Stimulated activated CD4-positive, alpha-beta T cell treated with anti-CD3 and anti-CD28 coated beads, Interleukin-2, amount 100 ng/mL, for 48 hours (primary cell): Measurements from ENCODE around the gene SPDYE5.
"Not testable (repeated sequence)": the region's sequence is repeated elsewhere in the genome, so short reads cannot be mapped to it uniquely, and the experiment has no call there.

ENCODE experiments used
- DNase-seq, 2 donors: peaks; one replicate each; pipeline ENCODE4 v3.0.0-alpha.2; 2020

The SPDYE5 gene, protein sequence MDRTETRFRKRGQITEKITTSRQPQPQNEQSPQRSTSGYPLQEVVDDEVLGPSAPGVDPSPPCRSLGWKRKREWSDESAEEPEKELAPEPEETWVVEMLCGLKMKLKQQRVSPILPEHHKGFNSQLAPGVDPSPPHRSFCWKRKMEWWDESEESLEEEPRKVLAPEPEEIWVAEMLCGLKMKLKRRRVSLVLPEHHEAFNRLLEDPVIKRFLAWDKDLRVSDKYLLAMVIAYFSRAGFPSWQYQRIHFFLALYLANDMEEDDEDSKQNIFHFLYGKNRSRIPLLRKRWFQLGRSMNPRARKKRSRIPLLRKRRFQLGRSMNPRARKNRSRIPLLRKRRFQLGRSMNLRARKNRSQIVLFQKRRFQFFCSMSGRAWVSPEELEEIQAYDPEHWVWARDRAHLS

GRCh38 chr7:75492020-75492419 lies at the start of gene SPDYE5:
Gene SPDYE5, plus strand, starts transcription at chr7:75492320. Its CDS starts 1,728 bp downstream, at chr7:75494048.
- DNase-seq = not testable (repeated sequence)

DNA sequence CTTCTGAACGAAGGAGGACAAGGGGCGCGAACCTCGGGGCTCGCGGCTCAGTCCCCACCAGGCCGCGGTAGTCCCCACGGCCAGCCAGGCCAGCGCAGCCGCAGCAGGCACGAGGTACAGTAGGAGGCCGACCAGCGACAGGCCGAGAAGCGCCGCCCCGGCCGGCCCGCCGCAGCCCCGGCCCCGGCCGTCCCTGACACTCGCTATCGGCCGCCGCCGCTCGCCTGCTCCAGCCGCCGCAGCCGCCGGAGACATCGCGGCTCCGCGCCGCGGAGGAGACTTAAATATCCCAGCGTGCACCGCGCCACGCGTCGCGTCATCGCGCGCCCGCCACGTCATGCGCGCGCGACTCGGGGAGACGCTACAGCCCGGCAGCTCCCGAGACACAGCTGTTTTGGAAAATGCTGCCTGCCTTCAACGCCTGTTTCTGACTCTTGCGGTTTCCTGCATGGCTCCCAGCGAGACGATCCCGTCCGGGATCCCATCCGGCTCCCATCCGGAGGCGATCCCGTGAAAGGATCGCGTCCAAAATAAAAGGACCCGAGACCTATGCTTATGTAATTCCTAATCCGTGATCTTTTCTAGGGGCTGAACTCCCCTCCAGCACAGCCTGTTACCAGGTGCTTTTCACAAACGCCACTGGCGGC lies 49.5 kb upstream of the SPDYE5 start:
- peak in 1 of 2 donors; percentile 4 for DNase-seq

- not testable (repeated sequence) for DNase-seq
Measured at GRCh38 chr7:75449946-75450345, 42.2 kb upstream of the SPDYE5 start.

DNA sequence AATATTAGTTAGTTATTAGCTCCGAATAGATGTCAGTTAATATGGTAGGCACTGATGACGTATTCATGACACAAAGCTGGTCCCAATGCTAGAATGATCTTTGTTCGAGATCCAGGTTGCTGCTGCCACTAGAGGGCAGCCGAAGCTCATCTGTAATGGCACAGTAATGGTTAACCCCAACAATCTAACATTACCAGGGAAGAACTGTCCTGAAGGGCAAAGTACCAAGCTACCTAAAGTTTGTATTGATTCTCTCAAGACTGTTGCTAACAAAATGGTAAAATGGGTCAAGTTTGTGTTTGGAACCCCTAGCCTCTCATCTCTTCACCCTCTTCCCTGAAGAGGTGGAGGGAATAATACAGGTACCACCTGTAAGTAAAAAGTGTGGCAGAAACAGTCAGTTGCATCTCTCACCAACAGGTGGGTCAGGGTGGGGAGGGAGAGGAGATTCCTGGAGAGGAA lies 39.6 kb upstream of the SPDYE5 start:
- not testable (repeated sequence) for DNase-seq

GRCh38 chr7:75456403-75456802 lies 35.7 kb upstream of the SPDYE5 start:
- DNase-seq = not testable (repeated sequence)

DNA sequence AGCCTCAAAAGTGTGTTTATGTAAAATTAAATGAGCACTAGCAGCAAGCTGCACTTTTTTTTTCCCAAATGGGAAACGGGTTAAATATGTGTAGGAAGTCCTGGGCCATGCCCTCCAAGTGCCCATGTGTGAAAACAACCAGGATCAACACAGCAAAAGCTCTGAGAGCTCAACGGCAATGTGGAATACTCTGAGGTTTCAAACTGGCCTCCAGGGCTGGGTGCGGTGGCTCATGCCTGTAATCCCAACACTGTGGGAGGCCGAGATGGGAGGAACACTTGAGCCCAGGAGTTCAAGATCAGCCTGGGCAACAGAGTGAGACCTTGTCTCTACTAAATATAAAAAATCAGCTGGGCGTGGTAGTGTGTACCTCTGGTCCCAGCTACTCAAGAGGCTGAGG lies 34.1 kb upstream of the SPDYE5 start:
- not testable (repeated sequence) for DNase-seq

DNA sequence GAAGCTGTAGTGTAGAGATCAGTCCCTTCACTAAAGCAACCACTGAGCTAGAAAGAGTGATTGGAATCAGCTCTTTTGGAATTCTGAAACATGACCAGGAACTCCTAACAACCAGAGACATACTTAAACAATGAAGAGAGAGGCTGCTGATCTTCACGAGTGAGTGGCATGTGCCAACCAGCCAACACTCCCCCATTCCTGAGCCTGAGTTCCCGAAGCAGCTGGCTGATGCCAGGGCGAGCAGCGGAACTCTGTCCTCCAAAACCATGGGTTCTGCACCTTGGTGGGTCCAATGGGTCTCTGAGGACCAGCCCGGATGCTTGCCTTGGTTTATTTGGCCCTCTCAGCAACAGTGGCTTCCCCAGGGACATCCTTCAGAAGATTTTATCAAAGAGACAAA lies 31.6 kb upstream of the SPDYE5 start:
- DNase-seq = not testable (repeated sequence)

DNA sequence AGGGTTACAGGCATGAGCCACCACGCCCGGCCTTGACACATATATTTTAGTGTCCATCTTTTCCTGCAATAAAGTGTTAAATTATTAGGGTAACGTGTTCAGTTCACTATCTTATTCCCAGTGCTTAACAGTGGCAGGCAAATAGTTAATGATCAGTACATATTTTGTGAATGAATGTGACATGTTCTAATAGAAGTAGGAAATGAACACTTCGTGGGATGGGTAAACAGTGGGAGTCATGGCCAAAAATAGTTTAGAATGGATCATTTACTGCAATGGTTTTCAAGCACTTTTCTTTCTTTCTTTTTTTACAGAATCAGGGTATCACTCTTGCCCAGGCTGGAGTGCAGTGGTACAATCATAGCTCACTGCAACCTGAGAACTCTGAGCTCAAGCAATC lies 22.0 kb upstream of the SPDYE5 start:
- not testable (repeated sequence) for DNase-seq

DNA sequence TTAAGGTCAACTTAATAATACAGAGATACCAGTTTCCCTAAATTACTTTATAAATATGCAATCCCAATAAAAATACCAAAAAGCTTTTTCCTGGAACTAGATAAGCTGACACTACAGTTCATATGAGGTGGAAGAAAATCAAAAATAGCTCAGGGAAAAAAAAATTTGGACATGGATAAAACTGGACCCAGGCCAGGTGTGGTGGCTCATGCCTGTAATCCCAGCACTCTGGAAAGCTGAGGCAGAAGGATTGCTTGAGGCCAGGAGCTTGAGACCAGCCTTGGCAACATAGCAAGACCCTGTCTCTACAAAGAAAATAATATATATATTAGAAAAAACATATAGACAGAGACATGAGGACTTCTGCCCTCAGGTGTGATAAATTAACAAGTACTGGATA lies 14.7 kb upstream of the SPDYE5 start:
- DNase-seq = not testable (repeated sequence)

- not testable (repeated sequence) for DNase-seq
Measured at GRCh38 chr7:75480313-75480712, 11.8 kb upstream of the SPDYE5 start.

GRCh38 chr7:75485355-75485978 lies 6.7 kb upstream of the SPDYE5 start:
- peak in 1 of 2 donors; percentile 3 for DNase-seq

GRCh38 chr7:75485979-75486643 lies 6.0 kb upstream of the SPDYE5 start, which contains the start of gene POM121C:
Gene POM121C, minus strand, starts transcription at chr7:75486299. Its CDS starts 44,803 bp downstream, at chr7:75441496.
- DNase-seq = peak; percentile 80

- DNase-seq = not testable (repeated sequence)
Measured at GRCh38 chr7:75509033-75509432, 16.9 kb downstream of the SPDYE5 start.

DNA sequence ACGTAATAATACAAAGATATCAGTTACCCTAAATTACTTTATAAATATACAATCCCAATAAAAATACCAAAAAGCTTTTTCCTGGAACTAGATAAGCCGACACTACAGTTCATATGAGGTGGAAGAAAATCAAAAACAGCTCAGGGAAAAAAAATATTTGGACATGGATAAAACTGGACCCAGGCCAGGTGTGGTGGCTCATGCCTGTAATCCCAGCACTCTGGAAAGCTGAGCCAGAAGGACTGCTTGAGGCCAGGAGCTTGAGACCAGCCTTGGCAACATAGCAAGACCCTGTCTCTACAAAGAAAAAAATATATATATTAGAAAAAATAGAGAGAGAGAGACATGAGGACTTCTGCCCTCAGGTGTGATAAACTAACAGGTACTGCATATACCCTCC lies 26.7 kb downstream of the SPDYE5 start:
- DNase-seq = not testable (repeated sequence)

DNA sequence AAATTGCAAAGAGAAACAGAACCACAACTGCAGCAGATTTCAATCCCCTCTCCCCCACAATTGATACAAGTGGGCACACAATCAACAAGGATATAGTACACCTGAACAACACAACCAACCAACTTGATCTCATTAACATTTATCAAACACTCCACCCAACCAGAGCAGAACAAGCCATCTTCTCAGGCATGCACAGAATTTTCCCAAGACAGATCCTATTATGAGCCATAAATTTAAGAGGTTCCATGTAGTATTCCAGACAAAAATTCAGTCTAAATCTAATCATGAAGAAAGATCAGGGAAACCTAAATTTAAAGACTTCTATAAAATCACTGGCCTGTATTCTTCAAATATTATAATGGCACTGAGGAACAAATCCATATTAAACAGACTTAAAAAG lies 29.6 kb downstream of the SPDYE5 start:
- DNase-seq = not testable (repeated sequence)

- not testable (repeated sequence) for DNase-seq
Measured at GRCh38 chr7:75527224-75527722, 35.2 kb downstream of the SPDYE5 start.

GRCh38 chr7:75531359-75531821 lies 39.3 kb downstream of the SPDYE5 start:
- DNase-seq = no peak

DNA sequence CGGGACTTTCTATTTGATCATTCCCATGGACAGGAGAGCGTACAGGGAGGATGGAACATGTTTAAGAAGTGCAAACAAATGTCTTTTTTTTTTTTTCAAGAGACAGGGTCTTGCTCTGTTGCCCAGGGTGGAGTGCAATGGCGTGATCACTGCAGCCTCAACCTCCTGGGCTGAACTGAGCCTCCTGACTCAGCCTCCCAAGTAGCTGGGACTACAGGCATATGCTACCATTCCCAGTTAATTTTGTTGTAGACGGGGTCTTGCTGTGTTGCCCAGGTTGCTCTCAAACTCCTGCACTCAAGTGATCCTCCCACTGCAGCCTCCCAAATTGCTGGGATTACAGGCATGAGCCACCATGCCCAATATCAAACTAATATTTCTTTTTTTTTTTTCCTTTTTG lies 40.5 kb downstream of the SPDYE5 start:
- DNase-seq = no peak

GRCh38 chr7:75533926-75534325 lies 41.8 kb downstream of the SPDYE5 start:
- no peak for DNase-seq

- DNase-seq = no peak
Measured at GRCh38 chr7:75534727-75535307, 42.7 kb downstream of the SPDYE5 start.

- no peak for DNase-seq
Measured at GRCh38 chr7:75536491-75536890, 44.4 kb downstream of the SPDYE5 start.

DNA sequence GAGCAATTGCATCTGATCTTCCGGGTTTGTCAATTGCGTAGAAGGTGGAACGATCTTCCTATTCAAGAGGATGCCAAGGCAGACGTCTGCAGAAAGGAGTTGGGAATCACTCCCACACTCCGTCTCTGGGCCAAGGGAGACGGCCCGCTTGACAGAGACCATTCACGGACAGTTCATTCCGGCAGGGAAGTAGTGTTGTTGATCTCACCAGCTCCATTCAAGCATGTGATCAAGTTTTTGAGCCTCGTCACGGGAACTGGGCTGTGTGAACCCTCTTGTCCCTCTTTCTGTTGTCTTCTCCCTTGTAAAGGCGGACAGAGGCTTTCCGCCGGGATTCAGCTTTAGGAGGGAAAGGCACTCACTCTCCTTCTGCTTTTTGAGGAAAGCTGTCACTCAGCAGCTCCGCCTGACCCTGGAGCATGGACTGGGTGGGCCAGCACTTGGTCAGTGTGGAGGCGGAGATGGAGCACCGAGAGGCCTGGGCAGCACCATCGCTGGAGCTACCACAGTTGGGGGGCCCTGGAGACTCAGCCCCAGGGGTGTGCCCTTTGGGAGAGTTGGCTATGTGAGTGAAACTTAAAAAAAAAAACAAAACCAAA lies 44.9 kb downstream of the SPDYE5 start:
- no peak for DNase-seq
